NT2/D1 (cell line): Measurements from ENCODE around the gene MAML3.

Source experiments
- DNase-seq: peaks from one replicate; pipeline ENCODE4 v3.0.0-alpha.2; 2011; ENCODE audit warnings: low read depth, low spot score
- H3K27me3 ChIP-seq: 2 replicates; pipeline ENCODE4 v1.6.0; 2011; ENCODE audit warnings: mild to moderate bottlenecking; ENCODE audit not compliant: insufficient read length, insufficient read depth
- H3K36me3 ChIP-seq: 2 replicates; pipeline ENCODE4 v1.6.1; 2011; ENCODE audit warnings: mild to moderate bottlenecking, low read length, mixed read lengths; ENCODE audit not compliant: insufficient read depth, insufficient read length
- H3K4me1 ChIP-seq: 2 replicates; pipeline ENCODE4 v1.5.1; 2011; ENCODE audit not compliant: insufficient read depth, insufficient read length
- H3K4me3 ChIP-seq: 2 replicates; pipeline ENCODE4 v1.5.1; 2011; ENCODE audit warnings: low read depth; ENCODE audit not compliant: insufficient read length
- H3K9ac ChIP-seq: 2 replicates; pipeline ENCODE4 v1.6.0; 2011; ENCODE audit warnings: low read depth; ENCODE audit not compliant: insufficient read length
- H3K9me3 ChIP-seq: 2 replicates; pipeline ENCODE4 v1.5.1; 2011; ENCODE audit warnings: mild to moderate bottlenecking, low read length; ENCODE audit not compliant: insufficient read depth
- SUZ12 ChIP-seq: IDR thresholded peaks from 2 replicates; pipeline ENCODE4 v1.6.1; 2011; ENCODE audit not compliant: insufficient read length, insufficient read depth; ENCODE audit errors: extremely low read depth
- YY1 ChIP-seq: IDR thresholded peaks from 2 replicates; pipeline ENCODE4 v1.6.1; 2011; ENCODE audit not compliant: insufficient read length, insufficient read depth
- ZNF274 ChIP-seq: IDR thresholded peaks from 2 replicates; pipeline ENCODE4 v1.6.1; 2011; ENCODE audit warnings: mild to moderate bottlenecking, low read depth, low read length

Gene MAML3

DNA sequence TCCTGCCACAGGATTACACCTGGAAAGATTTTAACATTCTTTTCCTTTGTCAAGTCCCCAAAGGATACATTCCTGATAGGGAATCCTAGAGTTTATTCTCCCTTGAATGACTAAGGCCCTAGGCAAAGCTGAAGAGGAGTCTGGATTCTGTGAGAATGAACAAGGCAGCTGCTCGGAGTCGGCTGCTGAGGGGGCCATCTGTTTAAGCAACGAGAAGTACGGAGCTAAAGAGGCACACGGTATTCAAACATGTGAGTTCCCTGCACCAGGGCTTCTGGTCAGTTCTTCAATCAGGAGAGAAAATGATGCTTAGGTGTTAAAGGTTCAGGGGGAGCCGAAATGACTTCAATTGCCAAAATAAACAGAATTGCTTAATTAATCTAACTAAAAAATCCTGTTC is 390.8 kb downstream of the MAML3 start:
- no peak for DNase-seq
- Histone ChIP-seq H3K9ac (no peak overlapping the region), H3K9me3 (no peaks in the 10 kb centered on the region), H3K36me3 (no peaks in the 10 kb centered on the region), H3K4me3 (no peak overlapping the region), H3K4me1 (no peaks in the 10 kb centered on the region), H3K27me3 (no peaks in the 10 kb centered on the region)
- TF ChIP-seq YY1: no peak
- no peak for TF ChIP-seq ZNF274
- TF ChIP-seq SUZ12: no peak

DNA sequence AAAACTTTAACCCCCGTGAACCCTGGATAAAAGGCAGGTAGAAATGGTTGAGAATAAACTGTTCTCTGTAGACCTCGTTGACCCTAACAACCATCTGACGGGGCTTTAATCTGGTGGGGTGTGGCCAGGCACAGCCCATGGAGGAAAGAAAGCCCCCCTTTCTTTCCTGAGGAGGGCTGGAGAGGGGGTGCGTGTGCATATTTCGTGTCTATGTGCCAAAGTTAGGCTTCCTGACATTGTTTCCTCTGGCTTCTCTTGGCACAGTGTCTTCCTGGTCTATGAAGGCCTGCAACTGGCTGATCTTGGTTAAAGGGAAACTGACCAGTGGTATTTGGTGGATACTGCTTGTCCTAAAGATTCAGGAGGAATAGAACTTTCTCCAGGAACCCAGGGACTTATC is 391.3 kb downstream of the MAML3 start:
- Histone ChIP-seq H3K27me3 (no peaks in the 10 kb centered on the region), H3K9ac (no peak overlapping the region)

DNA sequence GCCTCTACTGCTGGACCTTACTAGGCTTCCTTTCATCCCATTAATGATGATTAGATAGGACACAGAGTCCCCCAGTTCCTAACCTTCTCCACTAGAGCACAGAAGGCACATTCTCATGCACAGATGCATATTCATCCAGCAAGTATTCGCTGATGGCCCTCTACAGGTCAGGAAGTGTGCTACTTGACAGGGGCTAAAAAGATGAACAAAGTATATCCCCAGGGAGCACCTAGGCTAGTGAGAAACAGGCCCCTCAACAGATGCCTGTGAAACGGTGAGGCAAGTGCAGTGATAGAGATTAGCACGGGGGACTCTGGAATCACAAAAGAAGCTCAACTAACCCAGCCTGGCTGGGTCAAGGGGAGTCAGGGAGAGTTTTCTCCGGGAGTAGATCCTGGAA is 392.5 kb downstream of the MAML3 start:
- Histone ChIP-seq H3K9ac (no peak overlapping the region), H3K4me1 (no peaks in the 10 kb centered on the region)
- peak; percentile 15 for DNase-seq

More for the DNA sequence above, 391.3 kb downstream of the MAML3 start:
- no peaks in the 10 kb centered on the region for H3K4me1 ChIP-seq
- no peaks in the 10 kb centered on the region for H3K36me3 ChIP-seq
- TF ChIP-seq SUZ12: no peak
- no peak for TF ChIP-seq YY1
- no peak for TF ChIP-seq ZNF274
- H3K4me3 ChIP-seq: no peak overlapping the region
- DNase-seq: no peak
- no peaks in the 10 kb centered on the region for H3K9me3 ChIP-seq

DNA sequence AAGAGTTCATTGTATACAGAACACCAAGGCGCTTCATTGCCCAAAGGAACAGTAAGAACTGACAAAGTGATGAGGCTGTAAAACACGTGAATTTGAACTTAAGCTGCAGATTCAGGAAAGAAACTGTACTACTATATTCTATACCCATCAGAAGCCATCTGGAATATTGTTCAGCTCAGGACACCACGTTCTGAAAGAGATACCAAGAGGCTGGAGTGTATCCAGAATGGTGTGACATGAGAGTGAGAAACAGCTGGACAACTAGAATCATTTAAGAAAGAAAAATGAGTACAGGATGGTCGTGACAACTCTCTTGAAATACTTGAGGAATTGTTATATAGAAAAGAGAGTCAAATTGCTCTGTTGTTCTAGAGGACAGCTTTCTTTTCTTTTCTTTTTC is 393.4 kb downstream of the MAML3 start:
- H3K36me3 ChIP-seq: no peaks in the 10 kb centered on the region
- no peaks in the 10 kb centered on the region for H3K27me3 ChIP-seq
- H3K4me1 ChIP-seq: no peaks in the 10 kb centered on the region
- no peak for DNase-seq
- no peak overlapping the region for H3K9ac ChIP-seq
- TF ChIP-seq YY1 (no peak), SUZ12 (no peak), ZNF274 (no peak)
- H3K4me3 ChIP-seq: no peak overlapping the region
- no peaks in the 10 kb centered on the region for H3K9me3 ChIP-seq

More for the DNA sequence above, 392.5 kb downstream of the MAML3 start:
- Histone ChIP-seq H3K36me3 (no peaks in the 10 kb centered on the region), H3K4me3 (no peak overlapping the region), H3K27me3 (no peaks in the 10 kb centered on the region), H3K9me3 (no peaks in the 10 kb centered on the region)
- TF ChIP-seq ZNF274 (no peak), YY1 (no peak), SUZ12 (no peak)

DNA sequence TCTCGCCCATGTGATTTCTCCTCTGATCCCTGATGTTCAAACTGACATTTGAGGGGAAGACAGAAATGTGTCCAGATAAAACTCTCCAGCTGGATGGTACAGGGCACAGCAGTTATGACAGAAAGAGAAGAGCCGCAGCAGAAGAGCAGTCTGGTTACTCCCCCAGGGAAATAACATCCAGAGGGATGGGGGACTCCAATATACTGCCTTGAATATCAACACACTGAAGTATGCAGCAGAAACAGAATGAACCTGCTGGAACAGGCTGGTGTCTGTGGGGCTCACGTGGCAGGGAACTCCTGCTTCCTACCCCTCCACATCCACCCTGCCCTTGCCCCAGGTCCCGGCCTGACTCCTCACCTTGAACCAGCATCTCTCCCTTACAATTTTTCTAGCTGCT is 394.9 kb downstream of the MAML3 start:
- Histone ChIP-seq H3K4me3 (no peak overlapping the region), H3K36me3 (no peaks in the 10 kb centered on the region), H3K4me1 (no peaks in the 10 kb centered on the region), H3K9me3 (no peaks in the 10 kb centered on the region), H3K27me3 (no peaks in the 10 kb centered on the region), H3K9ac (no peak overlapping the region)
- TF ChIP-seq SUZ12 (no peak), YY1 (no peak), ZNF274 (no peak)
- DNase-seq: no peak

DNA sequence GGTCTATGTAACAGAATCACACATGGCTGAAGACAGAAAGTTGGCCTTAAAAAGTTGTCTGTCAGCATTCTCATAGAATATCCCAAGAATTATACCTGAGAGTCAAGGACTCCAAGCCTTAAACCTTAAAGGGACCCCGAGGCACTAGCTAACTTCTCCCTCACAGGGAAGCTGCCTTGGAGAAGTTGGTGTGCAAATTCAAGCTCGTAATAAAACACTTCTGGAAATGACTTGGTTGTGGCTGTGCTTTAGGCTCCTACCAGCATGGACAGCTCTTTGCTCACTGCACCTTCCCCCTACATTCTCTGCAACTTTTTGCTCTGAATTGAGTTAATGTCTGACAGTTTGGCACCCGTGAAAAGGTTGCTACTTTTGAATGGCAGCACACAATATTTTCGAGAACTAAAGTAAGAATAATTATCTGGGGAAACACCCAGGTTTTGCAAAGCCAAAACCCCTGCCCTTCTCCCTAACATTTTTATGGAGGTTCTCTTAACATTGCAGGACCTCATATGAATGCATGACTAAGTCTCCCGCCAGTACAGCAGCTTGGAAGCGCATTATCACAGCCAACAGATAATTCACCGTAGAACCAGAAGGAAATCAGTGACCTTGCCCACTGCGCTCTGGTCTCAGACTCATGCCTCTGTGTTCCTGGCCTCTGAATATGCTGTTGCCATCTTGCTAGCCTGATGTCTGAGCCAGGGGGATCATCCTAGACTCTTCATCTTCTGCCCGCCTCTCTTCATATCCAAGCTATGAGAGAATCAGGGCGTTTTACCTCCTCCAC is 397.4 kb downstream of the MAML3 start:
- no peaks in the 10 kb centered on the region for H3K4me1 ChIP-seq

DNA sequence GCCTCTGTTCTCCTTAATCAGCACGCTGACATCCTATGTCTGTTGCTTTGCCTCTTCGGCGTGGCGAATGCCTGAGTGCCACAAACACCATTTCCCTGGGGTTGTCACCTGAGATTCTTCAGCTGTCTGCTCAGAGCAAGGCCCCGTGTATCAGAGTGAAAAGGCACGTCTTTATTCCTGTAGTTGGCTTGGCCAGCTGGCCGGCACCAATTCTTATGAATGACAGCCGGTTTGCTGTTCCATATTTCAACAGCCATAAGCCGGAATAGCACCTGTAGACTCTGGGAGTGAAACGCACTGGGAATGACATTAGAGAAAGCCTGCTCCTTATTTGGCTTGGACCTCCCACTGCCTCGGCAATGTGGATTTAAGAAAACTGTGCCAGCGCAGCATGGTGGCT is 399.0 kb downstream of the MAML3 start:
- Histone ChIP-seq H3K27me3 (no peaks in the 10 kb centered on the region), H3K9me3 (no peaks in the 10 kb centered on the region; the same call in 1 of the 2 replicates), H3K4me3 (no peak overlapping the region), H3K36me3 (no peaks in the 10 kb centered on the region), H3K4me1 (no peaks in the 10 kb centered on the region), H3K9ac (no peak overlapping the region)
- DNase-seq: no peak
- TF ChIP-seq ZNF274: no peak
- TF ChIP-seq SUZ12: no peak
- no peak for TF ChIP-seq YY1

More for the DNA sequence above, 397.4 kb downstream of the MAML3 start:
- no peaks in the 10 kb centered on the region for H3K36me3 ChIP-seq
- no peak overlapping the region for H3K9ac ChIP-seq
- no peaks in the 10 kb centered on the region for H3K27me3 ChIP-seq
- H3K9me3 ChIP-seq: no peaks in the 10 kb centered on the region; the same call in 1 of the 2 replicates
- no peak overlapping the region for H3K4me3 ChIP-seq
- TF ChIP-seq SUZ12 (no peak), ZNF274 (no peak), YY1 (no peak)
- no peak for DNase-seq
